Thymus (tissue), 11 donors: ENCODE measurements around the gene PLCG1. TPM values are rescaled to one million over a fixed set of nuclear protein-coding genes. Genes with fewer than 3 reads are reported as not detected.
"Not testable (repeated sequence)": the region's sequence is repeated elsewhere in the genome, so short reads cannot be mapped to it uniquely, and the experiment has no call there.

Source experiments
- DNase-seq, 9 donors: peaks; one replicate each; pipeline ENCODE4 v3.0.0-alpha.2; 2013; ENCODE audit warnings: low spot score in 9 of 9, low read depth in 6 of 9, missing footprints in 1 of 9
- H3K27ac ChIP-seq, 2 donors: one replicate each; pipeline ENCODE4 v1.5.1; 2013; ENCODE audit warnings: control low read depth in 1 of 2, low read depth in 1 of 2, low read length in 1 of 2, mild to moderate bottlenecking in 1 of 2, moderate library complexity in 1 of 2
- H3K27me3 ChIP-seq, 2 donors: one replicate each; pipeline ENCODE4 v1.5.1; 2013; ENCODE audit warnings: low read length in 1 of 2; ENCODE audit not compliant: control insufficient read depth in 2 of 2, insufficient read depth in 1 of 2
- H3K36me3 ChIP-seq, 2 donors: one replicate each; pipeline ENCODE4 v1.5.1; 2013; ENCODE audit warnings: low read length in 1 of 2, mild to moderate bottlenecking in 1 of 2, moderate library complexity in 1 of 2; ENCODE audit not compliant: control insufficient read depth in 2 of 2, insufficient read depth in 2 of 2
- H3K4me1 ChIP-seq, 2 donors: one replicate each; pipeline ENCODE4 v1.5.1; 2013; ENCODE audit warnings: low read length in 2 of 2; ENCODE audit not compliant: control insufficient read depth in 2 of 2, insufficient read depth in 2 of 2
- H3K4me3 ChIP-seq, 2 donors: one replicate each; pipeline ENCODE4 v1.5.1; 2013; ENCODE audit warnings: low read length in 2 of 2, control low read depth in 1 of 2, mild to moderate bottlenecking in 1 of 2
- H3K9me3 ChIP-seq, 2 donors: one replicate each; pipeline ENCODE4 v1.5.1; 2013; ENCODE audit warnings: low read length in 1 of 2, mild to moderate bottlenecking in 1 of 2; ENCODE audit not compliant: control insufficient read depth in 2 of 2, insufficient read depth in 1 of 2
- WGBS: extraction: QIAGEN DNeasy Blood & Tissue Kit; methylation state at CpG from one replicate; pipeline ENCODE4 v1.1.7; 2013; 5-methylcytosine and 5-hydroxymethylcytosine counted together
- polyA plus RNA-seq: library from polyadenylated mRNA; stranded (reverse); fragments of 200-250 nt; gene quantifications from one replicate; pipeline ENCODE4 v1.2.3, GENCODE V29; 2013
- total RNA-seq: library from RNA; stranded (reverse); fragments of 120-200 nt; gene quantifications from one replicate; pipeline ENCODE4 v1.2.4, GENCODE V29; 2013
- donor health status: healthy.

PLCG1 gene
- total and polyA plus RNA-seq, 2 donors: 103 to 126 TPM

DNA sequence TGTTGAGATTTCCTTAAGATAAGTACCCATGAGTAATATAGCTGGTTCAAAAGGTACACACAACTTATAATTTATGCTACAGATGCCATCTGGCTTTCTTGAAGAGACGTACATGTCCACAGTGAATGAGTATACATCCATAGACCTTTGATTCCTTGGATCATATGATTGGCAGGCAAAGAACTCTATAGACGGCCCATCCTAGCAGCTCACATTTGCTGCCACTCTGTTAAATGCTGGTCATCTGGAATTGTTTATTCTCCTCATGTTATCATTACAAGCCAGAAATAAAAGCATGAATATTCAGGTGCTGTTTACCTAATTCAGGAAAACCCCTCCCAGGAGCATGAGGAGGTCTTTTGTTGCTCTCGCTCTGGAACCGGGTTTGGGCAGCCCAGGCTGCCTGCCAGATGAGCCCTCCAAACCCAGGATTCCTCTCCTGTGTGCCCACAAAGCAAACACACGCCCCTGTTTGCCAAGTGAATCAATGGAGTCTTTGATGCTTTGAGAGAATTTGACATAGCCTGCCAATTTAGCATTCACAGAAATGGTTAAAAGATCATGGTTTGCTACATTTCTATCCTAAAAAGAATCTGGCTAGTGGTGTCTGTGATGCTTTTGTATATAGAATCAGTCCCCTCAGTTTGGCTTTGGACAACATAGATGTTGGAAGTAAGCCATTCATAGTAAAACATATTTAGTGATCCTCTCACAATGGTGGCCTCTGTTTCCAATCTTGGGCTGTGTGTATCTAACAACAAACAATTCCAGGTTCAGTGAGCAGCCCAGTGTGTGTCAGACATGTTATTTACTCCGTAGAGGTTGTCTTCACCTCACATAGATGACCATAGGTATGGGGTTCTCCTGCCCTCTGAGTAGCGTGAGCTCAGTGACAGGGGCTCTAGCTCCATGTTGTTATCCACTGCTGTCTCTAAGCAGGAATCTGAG is 17.5 kb upstream of the PLCG1 start:
- 98% methylated on average over 7 of the region's 7 CpGs for WGBS
- DNase-seq: no peak

DNA sequence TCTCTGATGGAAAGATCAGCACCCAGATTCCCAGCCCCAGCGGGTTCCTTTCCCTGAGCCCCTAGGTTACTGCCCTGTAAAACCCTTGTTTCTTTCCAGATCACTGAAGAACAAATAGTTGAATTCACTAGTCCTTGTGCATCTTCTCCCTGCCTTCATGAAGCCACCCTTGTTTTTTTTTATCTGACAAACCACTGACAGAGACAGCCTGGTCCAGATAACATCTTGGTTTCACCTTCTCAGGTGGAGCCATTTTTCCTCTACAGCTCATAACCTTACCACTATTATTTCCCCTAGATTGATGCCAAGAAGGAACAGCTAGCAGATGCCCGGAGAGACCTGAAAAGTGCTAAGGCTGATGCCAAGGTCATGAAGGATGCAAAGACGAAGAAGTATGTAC is 15.9 kb upstream of the PLCG1 start:
- no peaks in the 10 kb centered on the region for H3K27me3 ChIP-seq
- H3K27ac ChIP-seq: no peak overlapping the region
- peaks cover 73 to 88% of the 10 kb centered on the region in 2 donors for H3K36me3 ChIP-seq
- no peak for DNase-seq
- H3K4me1 ChIP-seq: no peaks in the 10 kb centered on the region
- H3K4me3 ChIP-seq: no peak overlapping the region
- WGBS: 97% methylated on average over 3 of the region's 3 CpGs
- no peaks in the 10 kb centered on the region for H3K9me3 ChIP-seq

More for the DNA sequence above, 17.5 kb upstream of the PLCG1 start:
- Histone ChIP-seq H3K4me1 (no peaks in the 10 kb centered on the region), H3K27ac (no peak overlapping the region), H3K36me3 (peaks cover 72 to 88% of the 10 kb centered on the region in 2 donors), H3K9me3 (no peaks in the 10 kb centered on the region), H3K27me3 (no peaks in the 10 kb centered on the region), H3K4me3 (no peak overlapping the region)

DNA sequence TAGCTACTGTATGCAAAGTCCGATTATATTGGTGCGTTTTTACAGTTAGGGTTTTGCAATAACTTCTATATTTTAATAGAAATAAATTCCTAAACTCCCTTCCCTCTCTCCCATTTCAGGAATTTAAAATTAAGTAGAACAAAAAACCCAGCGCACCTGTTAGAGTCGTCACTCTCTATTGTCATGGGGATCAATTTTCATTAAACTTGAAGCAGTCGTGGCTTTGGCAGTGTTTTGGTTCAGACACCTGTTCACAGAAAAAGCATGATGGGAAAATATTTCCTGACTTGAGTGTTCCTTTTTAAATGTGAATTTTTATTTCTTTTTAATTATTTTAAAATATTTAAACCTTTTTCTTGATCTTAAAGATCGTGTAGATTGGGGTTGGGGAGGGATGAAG is 13.7 kb upstream of the PLCG1 start:
- DNase-seq: no peak
- Histone ChIP-seq H3K4me1 (no peaks in the 10 kb centered on the region), H3K4me3 (no peak overlapping the region), H3K27ac (no peak overlapping the region), H3K9me3 (no peaks in the 10 kb centered on the region), H3K27me3 (no peaks in the 10 kb centered on the region), H3K36me3 (peaks cover 57 to 74% of the 10 kb centered on the region in 2 donors)
- WGBS: 95% methylated on average over 6 of the region's 6 CpGs

DNA sequence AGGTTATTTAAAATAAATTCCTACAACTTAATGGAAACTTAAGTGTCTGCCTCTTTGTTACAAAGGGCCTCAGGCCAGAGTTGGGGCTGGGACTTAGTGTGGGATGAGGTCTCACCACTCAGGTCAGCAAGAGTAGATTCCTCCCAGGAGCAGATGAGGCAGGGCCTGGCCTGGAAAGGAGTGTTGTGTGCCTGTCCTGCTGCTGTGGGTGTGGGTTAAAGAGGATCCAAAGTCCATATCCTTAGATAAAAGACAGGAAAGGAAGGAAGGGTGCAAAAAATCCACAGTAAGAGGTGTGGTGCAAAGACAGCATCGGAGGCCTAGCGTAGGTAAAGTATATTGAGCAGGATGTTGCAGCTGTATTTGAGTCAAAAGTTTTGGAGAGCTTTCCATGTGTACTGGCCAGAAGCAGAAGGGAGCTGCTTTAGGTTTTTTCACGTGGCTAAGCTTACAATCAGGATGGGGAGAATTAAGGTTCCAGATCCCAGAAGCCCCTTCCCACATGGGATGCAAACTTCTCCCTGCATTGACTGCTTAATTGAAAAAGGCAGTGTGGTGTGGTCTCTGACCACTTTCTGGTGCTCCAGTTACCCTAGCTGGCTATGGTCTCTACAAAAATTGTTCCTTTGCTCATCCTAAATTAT is 12.8 kb upstream of the PLCG1 start:
- DNase-seq: no peak
- no peak overlapping the region for H3K4me3 ChIP-seq
- 97% methylated on average over 3 of the region's 3 CpGs for WGBS
- H3K36me3 ChIP-seq: peaks cover 57 to 66% of the 10 kb centered on the region in 2 donors
- no peaks in the 10 kb centered on the region for H3K27me3 ChIP-seq
- H3K9me3 ChIP-seq: no peaks in the 10 kb centered on the region
- no peak overlapping the region for H3K27ac ChIP-seq
- no peaks in the 10 kb centered on the region for H3K4me1 ChIP-seq

DNA sequence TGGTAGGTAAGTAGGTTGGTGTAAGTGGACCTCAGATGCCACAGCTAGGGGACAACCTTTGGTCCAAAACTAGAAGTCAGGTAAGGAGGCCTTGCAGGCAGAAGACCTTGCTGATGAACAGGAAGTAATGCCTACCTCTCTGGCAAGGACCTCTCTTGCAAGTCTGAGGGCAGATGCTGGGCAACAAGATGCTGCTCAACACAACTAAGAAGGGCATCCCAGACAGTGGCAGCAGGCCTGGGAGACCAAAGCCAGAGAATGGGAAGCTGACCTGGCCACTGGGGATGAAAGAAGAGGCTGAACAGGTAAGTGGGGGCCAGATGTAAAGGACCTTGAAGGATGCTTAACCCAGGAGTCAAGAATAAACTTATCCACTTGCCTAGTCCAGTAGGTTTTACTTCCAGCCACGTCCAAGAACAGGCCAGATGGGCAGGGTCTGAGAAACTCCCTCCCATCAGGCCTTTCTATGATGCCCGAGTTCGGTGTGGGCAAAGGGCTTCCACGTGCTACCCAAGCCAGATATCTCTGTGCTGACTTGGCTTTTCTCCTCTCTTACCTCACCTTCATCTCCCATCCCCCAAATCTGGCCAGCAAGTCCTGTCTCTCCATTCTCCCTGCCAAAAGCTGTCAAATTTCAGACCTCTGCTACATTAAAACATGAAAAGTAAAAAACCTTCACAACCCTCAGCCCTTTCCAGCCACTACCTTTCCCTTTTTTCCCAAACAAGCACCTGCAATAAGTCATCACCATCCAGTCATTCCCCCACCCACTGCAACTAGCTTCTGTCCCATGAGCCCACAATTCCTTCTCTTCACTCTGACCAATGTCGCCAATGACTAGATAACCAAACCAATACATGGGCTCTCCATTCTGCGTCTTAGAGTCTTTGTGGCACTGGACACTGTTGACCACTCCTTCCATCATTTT is 11.5 kb upstream of the PLCG1 start:
- 98% methylated on average over 6 of the region's 6 CpGs for WGBS
- Histone ChIP-seq H3K4me3 (no peak overlapping the region), H3K27me3 (no peaks in the 10 kb centered on the region), H3K9me3 (no peaks in the 10 kb centered on the region), H3K27ac (no peak overlapping the region), H3K36me3 (peaks cover 46 to 56% of the 10 kb centered on the region in 2 donors), H3K4me1 (no peaks in the 10 kb centered on the region)
- no peak for DNase-seq

DNA sequence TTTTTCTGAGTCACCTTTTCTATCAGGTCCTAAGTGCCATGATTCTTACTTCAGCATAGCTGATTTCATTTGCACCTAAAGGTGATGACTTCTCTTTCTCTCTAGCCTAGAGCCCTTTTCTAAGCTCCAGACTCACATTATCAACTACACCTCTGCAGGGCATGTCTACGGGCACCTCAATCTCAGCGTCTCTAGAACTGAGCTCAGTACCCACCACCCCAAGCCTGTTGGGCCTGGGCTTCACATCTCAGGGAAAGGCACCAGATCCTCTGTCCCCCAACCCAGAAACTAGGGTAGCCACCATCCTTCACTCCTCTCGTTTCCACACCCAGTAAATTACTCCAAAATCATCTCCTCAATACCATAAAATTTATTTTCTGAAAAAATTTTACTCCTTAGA is 10.6 kb upstream of the PLCG1 start:
- 94% methylated on average over 3 of the region's 3 CpGs for WGBS
- Histone ChIP-seq H3K36me3 (peaks cover 36 to 47% of the 10 kb centered on the region in 2 donors), H3K27me3 (no peaks in the 10 kb centered on the region), H3K9me3 (no peaks in the 10 kb centered on the region), H3K4me3 (no peak overlapping the region), H3K27ac (no peak overlapping the region), H3K4me1 (no peaks in the 10 kb centered on the region)
- no peak for DNase-seq

DNA sequence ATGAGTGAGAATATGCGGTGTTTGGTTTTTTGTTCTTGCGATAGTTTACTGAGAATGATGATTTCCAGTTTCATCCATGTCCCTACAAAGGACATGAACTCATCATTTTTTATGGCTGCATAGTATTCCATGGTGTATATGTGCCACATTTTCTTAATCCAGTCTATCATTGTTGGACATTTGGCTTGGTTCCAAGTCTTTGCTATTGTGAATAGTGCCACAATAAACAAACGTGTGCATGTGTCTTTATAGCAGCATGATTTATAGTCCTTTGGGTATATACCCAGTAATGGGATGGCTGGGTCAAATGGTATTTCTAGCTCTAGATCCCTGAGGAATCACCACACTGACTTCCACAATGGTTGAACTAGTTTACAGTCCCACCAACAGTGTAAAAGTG is 9.0 kb upstream of the PLCG1 start:
- not testable (repeated sequence) for H3K27me3 ChIP-seq, H3K9me3 ChIP-seq, H3K4me3 ChIP-seq, H3K4me1 ChIP-seq, DNase-seq, H3K27ac ChIP-seq
- WGBS: 100% methylated on average over 1 of the region's 3 CpGs
- peaks cover 21 to 31% of the 10 kb centered on the region in 2 donors for H3K36me3 ChIP-seq

DNA sequence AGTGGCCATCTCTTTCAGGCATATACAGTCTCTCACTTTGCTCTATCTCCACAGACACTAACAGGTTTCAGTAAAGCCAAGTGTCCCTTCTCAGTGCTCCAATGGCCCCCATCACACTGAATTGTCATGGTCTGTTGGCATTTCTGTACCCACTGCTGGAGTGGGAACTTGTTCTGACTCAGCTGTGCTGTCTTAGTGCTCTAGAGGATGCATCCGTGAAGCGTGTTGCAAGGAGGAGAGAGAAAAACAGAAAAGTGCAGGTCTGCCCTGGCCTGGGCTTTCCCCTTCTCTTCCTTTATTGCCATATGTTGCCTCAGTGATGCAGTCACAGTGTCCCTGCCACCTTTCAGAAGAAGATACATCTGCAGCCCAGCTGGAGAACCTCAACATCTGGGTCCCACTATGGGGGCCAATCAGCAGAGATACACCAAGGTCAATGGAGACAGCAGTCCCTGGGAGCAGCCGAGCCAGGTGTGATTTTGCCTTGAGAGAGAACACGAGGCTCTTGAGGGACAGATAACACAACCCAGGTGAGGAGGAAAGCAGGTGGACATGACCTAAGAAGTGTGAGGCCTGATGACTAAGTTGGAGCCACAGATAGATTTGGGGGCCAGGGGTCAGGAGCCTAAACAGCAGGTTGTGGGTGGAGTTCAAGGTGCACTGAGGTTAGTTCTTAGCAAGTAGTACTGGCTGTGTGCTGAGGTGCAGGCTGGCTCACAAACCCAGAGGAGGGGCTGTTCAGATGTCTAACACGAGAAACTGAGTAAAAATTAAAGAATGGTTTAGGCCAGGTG is 5.6 kb upstream of the PLCG1 start:
- H3K27me3 ChIP-seq: no peaks in the 10 kb centered on the region
- no peaks in the 10 kb centered on the region for H3K9me3 ChIP-seq
- DNase-seq: no peak
- H3K4me1 ChIP-seq: peaks cover 10 to 28% of the 10 kb centered on the region in 2 donors
- H3K4me3 ChIP-seq: no peak overlapping the region
- peaks cover 0 to 3% of the 10 kb centered on the region in 2 donors for H3K36me3 ChIP-seq
- no peak overlapping the region for H3K27ac ChIP-seq
- 87% methylated on average over 5 of the region's 5 CpGs for WGBS
